Measurements from ENCODE around the gene KCNJ18.
"Not testable (repeated sequence)": the region's sequence is repeated elsewhere in the genome, so short reads cannot be mapped to it uniquely, and the experiment has no call there.

Gene KCNJ18

GRCh38 chr17:21719511-21720226 is 27.3 kb downstream of the KCNJ18 start:
- DNase-seq (ENCODE audit: insufficient read length, low spot score); FAIRE-seq: not testable (repeated sequence)

DNA sequence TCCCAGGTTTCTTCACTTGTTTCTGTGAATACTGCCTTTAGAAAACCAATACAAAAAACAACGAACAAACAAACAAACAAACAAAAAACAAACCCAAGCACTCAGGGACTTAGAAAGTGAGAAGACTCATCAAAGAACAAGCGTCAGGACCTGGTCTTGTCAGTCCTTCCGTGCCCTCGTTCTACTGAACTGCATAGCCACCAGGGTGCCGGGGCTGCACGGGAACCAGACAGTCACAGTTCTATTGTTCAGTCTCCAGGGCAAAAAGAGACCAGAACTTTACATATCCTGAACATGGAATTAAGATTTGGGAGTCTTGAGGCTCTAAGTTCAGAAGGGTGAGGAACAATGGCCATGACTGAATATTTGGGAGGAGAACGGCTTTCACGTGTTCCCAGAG is 28.2 kb downstream of the KCNJ18 start:
- FAIRE-seq; DNase-seq (ENCODE audit: insufficient read length, low spot score): not testable (repeated sequence)

DNA sequence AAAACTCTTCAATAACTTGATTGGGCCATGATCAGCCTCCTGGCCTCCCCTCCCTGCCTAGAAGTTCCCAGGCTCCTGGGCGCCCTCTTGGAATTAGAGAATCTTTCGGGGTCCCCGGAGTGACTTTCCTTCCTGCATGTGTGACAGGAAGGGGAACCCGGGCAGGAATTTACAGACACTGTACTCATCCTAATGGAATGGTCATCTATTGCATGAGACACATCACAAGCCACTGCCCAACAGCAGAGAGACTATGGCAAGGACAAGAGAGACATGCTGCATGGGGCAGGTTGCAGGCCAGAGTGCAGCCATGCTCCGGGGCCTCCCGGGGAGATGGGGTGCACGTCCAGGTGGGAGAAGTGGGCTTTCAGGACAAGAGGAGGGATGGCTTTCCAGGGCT is 29.9 kb downstream of the KCNJ18 start:
- FAIRE-seq, result not testable (repeated sequence)

DNA sequence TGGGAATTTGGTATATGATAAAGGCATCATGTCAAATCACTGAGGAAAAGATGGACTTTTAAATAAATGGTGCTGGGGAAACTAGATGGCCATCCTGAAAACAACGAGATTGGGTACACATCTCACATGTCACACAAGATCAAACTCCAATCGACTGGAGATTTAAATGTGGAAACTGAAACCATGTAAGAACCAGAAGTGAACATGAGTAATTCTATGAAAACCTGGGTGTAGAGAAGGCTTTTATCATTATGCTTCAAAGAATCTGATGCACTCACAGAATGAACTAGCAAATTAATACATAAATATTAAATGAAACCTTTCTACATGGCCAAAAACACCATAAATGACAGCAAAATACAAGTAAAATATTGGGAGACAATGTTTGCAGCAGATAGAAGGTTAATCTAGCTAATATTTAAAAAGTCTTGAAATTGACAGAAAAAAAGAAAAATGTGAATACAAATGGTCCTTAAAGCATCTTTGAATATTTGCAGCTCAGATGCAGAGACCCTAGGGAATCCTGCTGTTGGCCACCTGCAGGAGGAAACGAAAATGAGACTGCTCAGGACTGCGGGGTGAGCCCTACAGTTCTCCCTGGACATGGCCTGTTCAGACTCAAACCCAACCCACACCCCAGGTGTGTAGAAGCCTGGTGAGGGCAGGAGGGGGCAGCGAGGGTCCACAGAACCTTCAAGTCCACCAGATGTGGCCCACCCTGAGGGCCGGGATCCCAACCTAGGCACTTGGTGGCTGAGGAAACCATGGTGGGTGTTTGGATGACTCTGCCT is 32.1 kb downstream of the KCNJ18 start:
- not testable (repeated sequence) for FAIRE-seq; DNase-seq (ENCODE audit: insufficient read length, low spot score)

More for the DNA sequence above, 29.9 kb downstream of the KCNJ18 start:
- not testable (repeated sequence) for DNase-seq (ENCODE audit: insufficient read length, low spot score)

DNA sequence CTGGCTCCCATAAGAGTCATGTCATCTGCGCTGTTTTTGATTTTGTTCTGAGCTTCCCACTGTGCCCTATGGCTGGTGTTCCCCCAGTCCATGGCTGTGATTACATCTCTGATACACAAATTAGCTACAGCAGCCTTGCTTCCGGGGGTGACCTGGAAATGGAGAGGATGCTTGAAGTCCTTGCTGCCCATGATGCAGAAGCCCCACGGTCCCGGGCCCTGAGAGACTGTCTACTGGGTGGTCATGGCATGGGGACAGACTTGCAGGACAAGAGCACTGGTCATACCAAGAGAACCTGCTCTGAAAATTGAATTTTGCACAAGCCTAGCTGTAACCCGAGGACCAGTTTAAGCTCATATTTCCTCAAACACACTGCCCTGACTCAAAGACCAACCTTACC is 38.8 kb downstream of the KCNJ18 start:
- not testable (repeated sequence) for FAIRE-seq; DNase-seq (ENCODE audit: insufficient read length, low spot score)

GRCh38 chr17:21733931-21734330 is 41.6 kb downstream of the KCNJ18 start:
- not testable (repeated sequence) for DNase-seq (ENCODE audit: insufficient read length, low spot score); FAIRE-seq

- FAIRE-seq; DNase-seq (ENCODE audit: insufficient read length, low spot score): not testable (repeated sequence)
These were observed 43.5 kb downstream of the KCNJ18 start for GRCh38 chr17:21735814-21736213.

- not testable (repeated sequence) for FAIRE-seq
These were observed 44.8 kb downstream of the KCNJ18 start for GRCh38 chr17:21737015-21737580.

DNA sequence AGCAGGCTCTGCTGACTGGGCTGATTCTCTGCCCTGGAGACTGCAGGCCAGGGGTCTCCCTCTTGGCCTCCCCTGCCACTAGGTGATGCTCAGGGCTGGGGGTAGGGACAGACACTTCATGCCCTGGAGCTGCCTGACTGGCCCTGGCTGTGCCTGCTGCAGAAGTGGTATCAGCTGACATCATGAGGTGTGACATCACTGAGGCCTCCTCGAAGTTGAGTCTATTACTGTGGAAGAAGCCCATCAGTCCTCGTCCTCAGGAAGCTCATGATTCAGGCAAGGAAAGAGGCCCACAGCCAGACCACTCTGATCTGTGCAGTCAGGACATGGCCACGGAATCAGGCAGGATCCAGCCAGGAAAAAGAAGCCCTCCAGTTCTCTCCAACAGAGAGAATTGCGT is 45.9 kb downstream of the KCNJ18 start:
- not testable (repeated sequence) for FAIRE-seq; DNase-seq (ENCODE audit: insufficient read length, low spot score)

More at GRCh38 chr17:21737015-21737580, 44.8 kb downstream of the KCNJ18 start:
- not testable (repeated sequence) for DNase-seq (ENCODE audit: insufficient read length, low spot score)

DNA sequence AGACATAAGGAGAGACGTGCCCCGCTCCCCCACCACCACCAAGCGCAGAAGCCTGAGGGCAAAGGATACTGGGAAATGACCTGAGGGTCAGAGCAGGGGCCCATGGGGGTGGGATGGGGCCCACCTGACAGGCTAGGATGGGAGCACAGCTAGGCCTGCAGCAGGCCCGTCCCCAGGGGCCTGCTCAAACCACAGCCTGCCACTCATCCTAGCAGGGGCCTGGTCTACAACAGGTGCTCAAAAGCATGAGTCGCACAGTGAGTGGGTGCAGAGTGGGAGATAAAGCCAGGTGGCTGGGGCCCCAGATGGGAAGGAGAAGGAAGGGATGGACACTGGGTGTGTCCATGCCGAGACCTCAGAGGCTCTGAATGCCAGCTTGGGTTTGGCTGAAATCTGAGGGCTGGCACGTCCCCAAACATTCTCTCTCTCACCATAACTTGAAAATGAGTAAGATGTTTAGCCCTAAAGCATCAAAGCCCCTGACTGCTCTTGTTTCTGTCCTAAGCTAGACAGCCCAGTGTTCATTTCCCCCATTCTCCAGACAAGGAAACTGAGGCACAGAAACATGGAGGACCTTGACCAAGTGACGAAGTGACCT is 46.7 kb downstream of the KCNJ18 start:
- not testable (repeated sequence) for DNase-seq (ENCODE audit: insufficient read length, low spot score); FAIRE-seq

DNA sequence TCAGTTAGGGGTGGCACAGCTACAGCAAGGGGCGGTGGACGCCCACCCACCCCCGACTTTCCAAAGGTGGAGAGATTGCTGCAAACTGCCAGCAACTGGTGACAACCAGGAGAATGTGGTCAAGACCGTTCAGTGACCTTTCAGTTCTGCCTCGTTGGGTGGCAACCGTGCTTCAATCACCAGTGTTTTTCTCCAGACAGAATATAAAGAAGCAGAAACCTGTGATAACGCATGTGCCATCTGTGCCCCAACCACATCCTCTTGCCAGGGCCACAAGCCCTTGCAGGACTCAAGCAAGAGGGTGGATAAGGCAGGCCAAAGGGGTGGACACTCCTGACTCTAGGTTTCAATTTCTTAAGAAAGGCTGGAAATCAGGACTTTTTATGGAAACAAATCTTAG is 47.2 kb downstream of the KCNJ18 start:
- FAIRE-seq; DNase-seq (ENCODE audit: insufficient read length, low spot score): not testable (repeated sequence)

DNA sequence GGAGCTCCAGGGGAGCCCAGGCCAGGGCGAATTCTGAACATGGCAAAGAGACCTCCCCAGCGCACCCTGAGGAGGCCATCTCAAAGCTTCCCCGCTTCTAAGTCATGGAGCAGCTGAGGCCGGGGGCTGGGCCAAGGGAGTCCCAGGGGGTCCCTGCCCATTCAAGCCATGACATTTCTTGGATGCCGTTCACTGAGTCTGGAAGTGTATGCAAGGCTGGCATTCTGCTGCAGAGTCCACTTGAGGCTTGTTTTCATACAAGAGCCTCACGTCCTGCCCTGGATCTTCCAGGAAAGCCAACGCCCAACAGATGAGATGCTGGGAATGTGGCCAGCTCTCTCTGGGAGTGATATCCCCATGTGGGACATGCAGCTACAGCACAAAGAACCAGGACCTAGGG is 48.5 kb downstream of the KCNJ18 start:
- DNase-seq (ENCODE audit: insufficient read length, low spot score); FAIRE-seq: not testable (repeated sequence)

DNA sequence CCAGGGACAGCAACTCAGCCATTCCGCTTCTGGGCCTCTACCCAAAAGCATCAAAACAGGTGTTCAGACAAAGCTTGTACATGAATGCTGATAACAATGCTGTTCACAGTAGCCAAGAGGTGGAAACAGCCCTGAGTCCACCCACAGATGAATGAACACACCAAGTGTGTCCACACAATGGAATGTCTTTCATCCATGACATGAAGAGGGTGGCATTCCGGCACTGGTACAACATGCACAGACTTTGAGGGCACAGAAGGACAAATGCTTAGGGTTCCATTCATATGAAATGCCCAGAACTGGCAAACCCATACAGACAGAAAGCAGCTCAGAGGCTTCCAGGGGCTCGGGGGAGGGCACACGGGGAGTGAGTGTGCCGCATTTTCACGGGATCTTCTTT is 49.2 kb downstream of the KCNJ18 start:
- not testable (repeated sequence) for DNase-seq (ENCODE audit: insufficient read length, low spot score); FAIRE-seq

DNA sequence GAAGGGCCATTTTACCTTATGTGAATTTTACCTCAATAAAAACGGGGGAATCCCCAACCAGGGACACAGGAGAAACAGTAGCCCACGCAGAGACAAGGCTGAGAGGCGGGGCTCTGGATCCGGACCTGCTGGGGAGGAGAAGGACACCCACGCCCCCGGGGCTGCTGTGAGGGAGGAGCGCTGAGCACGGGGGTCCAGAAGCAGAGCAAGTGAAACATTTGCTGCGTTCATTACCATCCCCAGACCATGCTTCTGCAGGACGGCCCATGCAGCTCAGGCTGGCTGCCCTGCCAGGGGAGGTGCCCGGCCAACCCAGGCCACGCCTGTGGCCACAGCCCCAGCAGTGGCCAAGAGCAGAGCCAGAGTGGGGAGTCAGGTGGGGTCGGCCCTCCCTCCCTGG is 50.0 kb downstream of the KCNJ18 start:
- DNase-seq (ENCODE audit: insufficient read length, low spot score) (no peak), FAIRE-seq (no peak)

DNA sequence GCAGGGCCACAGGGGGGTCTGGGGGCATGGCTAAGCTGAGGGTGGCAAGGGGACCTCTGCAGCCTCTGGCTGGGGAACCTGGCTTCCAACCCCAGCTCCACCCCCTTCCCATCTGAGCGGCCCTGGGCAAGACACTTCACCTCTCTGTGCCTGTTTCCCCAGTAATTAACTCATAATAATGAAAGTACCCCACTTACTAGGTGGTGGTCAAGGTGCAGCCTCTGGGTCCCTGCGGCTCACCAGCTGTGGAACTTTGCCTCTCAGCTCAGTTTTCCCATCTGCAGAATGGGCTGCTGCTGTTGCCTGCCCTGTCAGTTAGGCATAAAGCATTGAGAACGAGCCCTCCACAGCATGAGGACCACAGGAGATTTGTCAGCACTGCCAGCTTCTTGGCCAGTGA is 51.8 kb downstream of the KCNJ18 start:
- not testable (repeated sequence) for DNase-seq (ENCODE audit: insufficient read length, low spot score); FAIRE-seq

DNA sequence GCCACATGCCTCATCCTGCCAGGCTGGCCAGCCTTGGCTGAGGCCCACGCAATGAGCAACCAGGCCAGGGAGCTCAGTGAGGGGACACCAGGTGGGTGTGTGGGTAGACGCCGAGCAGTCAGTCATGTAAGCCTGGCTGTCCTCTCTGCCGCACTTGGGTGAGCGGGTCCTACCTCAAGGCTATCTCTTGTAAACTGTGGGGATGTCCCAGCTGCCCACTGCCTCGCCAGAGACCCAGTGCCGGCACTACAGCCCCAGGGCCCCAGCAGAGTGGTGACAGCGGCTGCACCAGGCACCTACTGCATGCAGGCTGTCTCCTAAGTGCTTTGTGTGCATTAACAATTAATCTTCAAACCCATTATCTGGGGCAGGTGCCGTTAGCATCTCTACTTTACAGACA is 52.3 kb downstream of the KCNJ18 start:
- not testable (repeated sequence) for DNase-seq (ENCODE audit: insufficient read length, low spot score); FAIRE-seq

DNA sequence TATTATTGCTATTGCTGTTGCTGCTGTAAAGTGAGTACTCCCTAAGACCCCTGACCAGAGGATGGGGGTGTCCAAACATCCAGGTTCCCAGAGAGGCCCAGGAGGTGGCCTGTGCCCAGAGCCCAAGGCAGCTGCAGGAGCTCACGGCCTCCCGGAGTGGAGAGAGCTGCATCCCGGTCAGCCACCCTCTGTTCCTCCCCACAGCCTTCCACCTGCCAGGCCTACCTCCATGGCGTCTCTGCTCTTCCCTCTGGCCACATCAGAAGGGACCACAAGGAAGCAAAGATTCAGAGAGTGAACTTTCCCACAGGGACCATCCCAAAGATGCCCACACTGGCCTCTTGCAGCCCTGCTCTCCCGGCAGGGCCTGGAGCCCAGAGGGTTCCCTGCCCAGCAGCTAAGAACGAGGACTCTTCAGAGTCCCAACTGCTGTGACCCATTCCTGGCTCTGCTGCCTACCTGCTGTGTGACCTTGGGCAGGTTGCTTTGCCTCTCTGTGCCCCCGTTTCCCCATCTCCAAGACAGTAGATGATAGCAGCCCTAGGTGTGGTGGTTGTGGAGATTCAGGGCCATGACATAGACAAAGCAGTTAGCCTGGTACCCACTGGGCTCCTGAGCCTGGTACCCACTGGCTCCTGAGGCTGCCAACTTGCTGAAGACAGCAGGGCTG is 53.2 kb downstream of the KCNJ18 start:
- not testable (repeated sequence) for FAIRE-seq; DNase-seq (ENCODE audit: insufficient read length, low spot score)

GRCh38 chr17:21746415-21746814 is 54.1 kb downstream of the KCNJ18 start:
- not testable (repeated sequence) for FAIRE-seq; DNase-seq (ENCODE audit: insufficient read length, low spot score)

DNA sequence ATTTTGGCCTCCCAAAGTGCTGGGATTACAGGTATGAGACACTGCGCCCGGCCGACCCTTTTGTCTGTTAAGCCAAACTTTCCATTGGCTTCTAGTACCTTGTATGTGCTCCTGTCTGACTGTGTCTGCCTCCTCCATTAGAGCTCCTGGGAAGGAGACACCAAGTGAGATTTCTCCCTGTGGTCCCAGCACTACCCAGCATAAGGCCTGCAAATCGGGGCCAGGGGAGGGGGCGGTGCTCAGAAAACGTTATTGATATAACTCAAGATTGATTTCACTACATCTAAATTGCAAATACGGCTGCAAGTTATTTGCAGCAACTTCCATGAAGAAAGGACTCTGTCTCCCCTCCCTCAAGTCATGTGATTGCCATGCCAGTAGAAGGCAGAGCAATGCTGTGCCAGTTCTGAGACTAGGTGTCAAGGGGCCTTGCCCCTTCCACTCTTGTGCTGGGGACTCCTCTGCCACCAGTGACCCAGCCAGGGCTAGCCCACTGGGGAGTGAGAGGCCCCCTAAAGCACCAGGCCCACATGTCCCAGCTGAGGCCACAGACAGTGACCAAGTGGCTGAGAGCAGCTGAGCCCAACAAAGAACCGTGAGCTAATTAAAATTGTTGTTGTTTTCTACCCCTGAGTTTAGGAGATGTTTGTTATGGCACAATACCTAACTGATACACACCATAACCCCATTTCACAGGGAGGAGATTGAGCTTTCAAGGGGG is 55.0 kb downstream of the KCNJ18 start:
- DNase-seq (ENCODE audit: insufficient read length, low spot score); FAIRE-seq: not testable (repeated sequence)

Data from HTR-8/SVneo (cell line).